Activated CD8-positive, alpha-beta memory T cell treated with anti-CD3 and anti-CD28 coated beads for 1 hour (primary cell): ENCODE measurements around the gene PNMA1.

Source experiments
- DNase-seq, 2 donors: peaks; one replicate each; pipeline ENCODE4 v3.0.0-alpha.2; 2020; ENCODE audit warnings: low read depth in 1 of 2; ENCODE audit errors: extremely low read depth in 1 of 2

PNMA1 gene

GRCh38 chr14:73678698-73679097 lies 35.5 kb downstream of the PNMA1 start:
- no peak for DNase-seq

GRCh38 chr14:73674986-73675385 lies 39.2 kb downstream of the PNMA1 start:
- no peak for DNase-seq

GRCh38 chr14:73667854-73668253 lies 46.3 kb downstream of the PNMA1 start:
- no peak for DNase-seq

GRCh38 chr14:73666583-73666982 lies 47.6 kb downstream of the PNMA1 start:
- DNase-seq = no peak

GRCh38 chr14:73665130-73665529 lies 49.1 kb downstream of the PNMA1 start:
- no peak for DNase-seq

- DNase-seq = no peak
Observed at GRCh38 chr14:73663548-73664212, 50.5 kb downstream of the PNMA1 start.

- DNase-seq = no peak
Observed at GRCh38 chr14:73662487-73662943, 51.7 kb downstream of the PNMA1 start.

GRCh38 chr14:73661872-73662271 lies 52.3 kb downstream of the PNMA1 start:
- no peak for DNase-seq
